ENCODE data around the gene PGAM2.

The PGAM2 gene

DNA sequence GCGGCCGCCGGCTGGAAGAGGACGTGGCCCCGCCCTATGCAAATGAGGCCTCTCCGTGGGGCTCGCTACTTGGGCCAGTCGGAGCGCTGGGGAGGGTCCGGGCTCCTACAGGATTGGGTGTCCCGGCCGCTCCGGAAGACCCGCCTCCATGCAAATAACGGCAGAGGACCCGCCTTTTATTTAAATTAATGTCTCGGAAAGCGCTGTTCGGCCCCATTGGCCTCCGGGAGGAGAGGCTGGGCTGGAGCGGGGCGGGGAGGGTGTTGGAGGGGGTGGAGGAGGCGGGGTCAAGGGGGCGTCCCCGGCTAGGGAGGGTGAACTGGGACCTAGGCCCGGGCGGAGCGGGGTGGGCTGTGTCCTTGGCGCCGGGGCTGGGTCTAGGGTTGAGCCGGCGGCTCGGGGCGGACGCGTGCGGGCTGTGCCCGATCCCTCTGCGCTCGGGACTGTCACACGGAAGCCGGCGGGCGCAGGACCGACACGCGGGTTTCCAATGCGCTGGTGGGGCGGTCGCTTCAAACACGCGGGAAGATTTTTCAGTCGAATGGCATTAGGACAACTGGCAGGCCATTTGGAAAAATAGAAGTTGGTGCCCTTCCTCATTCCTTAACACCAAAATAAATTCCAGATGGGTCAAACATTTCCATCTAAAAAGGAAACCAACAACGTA lies 17.3 kb upstream of the PGAM2 start:
- FAIRE-seq, result no peak

DNA sequence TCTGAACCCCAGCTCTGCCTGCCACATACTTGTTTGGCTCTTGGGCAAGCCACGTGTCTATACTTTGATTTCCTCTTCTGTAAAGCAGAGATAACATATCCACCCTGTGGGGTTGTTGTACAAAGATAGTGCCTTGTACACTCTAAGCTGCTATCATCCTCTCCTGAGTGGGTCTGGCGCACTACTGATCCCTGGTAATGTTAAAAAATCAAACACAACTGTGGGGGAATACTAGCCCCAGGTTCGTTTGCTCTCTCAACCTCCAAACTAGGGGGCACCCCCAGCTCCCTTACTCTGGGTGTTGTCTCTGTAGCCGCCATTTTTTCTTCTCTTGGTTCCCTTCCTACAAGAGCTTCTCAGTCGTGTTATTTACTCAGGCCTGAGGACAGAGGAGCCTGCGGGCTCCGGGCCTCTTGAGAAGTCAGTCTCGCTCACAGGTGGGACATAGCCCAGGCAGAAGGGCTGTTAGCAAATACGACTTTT lies 15.9 kb upstream of the PGAM2 start:
- no peak for FAIRE-seq

DNA sequence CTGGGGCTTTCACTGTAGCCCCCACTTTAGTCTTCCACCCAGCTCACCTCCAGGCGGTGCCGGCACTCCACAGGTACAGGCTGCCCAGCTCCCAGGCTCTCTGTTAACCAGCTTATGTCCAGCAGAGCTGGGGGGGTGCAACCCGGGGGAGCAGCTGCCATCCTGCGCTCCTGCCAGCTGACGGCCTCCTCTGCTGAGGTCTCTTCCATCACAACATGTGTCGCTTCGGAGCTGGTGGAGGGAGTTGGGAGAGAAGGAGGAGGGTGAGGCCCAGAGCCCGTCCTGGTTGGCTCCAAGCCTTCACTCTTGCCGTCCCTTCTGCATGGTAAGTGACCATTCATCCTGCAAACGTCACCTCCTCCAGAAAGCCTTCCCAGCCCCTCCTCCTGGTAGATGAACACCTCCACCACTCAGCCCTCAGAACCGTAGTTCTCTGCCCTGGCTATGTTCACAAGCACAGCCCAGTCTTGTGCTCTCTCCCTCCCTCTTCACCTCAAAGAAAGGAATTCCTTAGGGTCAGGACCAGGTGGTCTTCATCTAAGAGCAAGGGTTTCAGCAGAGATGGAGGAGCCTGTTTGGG lies 15.4 kb upstream of the PGAM2 start:
- FAIRE-seq, result no peak

DNA sequence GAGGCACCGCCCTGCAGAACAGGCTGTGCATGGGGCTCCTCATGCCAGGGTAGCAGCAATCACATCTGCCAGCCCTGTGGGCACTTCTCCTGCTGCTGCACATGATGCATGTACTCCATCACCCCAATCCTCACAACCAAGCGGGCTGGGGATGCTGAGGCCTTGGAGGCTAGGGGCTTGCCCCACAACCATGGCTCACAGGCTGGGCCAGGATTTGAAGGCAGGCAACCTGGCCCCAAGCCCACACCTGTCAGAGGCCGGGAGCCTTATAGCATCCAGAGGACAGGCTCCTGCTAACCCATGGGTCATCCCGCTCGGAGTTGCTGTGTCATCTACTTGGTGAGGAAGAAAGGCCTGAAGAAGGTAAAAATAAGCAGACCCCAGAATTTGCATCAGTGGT lies 14.8 kb upstream of the PGAM2 start:
- FAIRE-seq, result no peak

DNA sequence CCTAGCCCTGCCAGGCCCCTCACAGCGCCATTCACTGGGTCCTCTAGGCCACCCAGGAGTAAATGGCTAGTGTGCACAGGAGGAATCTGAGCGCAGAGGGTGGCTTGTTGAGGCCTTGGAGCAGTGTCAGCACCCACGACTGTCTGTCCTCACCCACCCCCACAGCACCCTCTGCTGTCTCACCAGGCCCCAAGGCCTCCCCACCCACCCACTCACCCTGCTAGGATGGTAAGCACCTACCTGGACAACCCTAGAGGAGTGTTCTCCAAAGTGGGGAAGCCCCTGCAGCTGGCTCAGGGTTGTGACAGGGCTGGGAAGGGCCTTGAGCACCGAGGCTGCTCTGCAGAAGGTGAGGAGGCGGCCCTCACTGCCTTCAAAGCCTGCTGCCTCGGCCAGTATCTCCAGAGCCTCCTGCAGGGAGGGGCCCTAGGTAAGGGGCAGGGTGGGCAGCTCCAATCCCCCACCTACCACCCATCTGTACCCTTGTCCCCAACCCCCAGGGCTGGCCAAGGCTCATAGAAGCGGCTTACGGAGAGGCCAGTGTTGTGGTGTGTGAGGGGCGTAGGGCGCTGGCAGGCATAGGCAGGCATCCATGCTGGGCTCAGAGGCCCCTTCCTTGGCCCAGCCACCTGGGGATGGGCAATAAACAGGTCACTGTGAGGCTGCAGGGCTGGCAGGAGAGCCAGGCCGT lies 14.1 kb upstream of the PGAM2 start:
- FAIRE-seq, result no peak

DNA sequence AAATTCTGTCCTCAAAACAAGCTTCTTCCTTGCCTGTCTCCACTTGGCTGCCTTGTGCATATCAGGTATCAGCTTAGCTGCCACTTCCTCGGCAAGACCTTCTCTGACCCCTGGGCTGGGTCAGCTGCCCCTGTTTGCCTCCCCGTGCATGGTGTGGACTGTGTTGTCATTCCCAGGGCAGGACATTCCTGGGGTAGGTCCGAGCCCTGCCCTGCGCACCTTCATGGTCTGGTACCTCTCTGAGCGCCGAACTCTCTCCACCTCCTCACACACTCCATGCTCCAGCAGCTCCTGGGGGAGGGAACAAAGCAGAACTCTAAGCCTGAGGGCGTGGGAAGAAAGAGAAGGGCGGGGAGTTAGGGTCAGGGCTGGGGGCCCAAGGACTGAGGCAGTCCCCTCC lies 13.2 kb upstream of the PGAM2 start:
- FAIRE-seq, result no peak

DNA sequence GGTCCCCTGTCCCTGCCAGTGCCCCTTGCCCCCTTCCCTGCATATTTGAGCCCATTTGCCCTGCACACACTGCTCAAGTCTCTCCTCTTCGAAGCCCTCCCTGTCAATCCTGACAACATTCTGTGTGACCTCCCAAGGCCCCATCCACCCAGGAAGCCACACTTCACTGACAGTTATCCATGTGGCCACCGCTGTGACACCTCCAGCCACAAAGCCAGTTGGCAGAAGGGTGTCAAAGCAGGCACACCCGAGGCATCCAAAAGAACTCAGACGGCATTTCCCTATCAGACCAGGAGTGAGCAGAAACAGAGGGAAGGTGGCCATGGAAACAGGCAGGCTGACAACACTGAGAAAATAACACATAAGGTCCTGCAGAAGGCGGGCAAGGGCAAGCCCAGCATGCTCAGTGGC lies 12.3 kb upstream of the PGAM2 start:
- no peak for FAIRE-seq

DNA sequence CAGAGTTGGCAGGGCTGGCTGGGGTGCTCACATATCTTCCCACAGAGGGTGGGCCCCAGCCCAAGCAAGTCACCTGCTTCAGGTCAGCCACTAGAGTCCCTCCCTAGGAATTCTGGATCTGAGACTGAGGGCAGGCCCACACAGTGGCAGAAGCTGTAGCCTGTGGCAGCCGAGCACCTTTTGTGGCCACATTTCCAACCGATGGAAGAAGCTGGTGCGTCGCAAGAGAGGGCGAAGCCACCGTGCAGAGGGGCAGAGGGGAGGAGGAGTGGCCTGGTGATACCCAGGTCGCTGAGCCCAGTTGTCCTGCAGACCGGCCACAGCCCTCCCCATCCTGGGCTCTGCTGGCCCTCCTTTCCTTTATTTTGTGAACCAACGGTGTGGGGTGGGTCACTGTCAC lies 11.7 kb upstream of the PGAM2 start:
- FAIRE-seq, result no peak

DNA sequence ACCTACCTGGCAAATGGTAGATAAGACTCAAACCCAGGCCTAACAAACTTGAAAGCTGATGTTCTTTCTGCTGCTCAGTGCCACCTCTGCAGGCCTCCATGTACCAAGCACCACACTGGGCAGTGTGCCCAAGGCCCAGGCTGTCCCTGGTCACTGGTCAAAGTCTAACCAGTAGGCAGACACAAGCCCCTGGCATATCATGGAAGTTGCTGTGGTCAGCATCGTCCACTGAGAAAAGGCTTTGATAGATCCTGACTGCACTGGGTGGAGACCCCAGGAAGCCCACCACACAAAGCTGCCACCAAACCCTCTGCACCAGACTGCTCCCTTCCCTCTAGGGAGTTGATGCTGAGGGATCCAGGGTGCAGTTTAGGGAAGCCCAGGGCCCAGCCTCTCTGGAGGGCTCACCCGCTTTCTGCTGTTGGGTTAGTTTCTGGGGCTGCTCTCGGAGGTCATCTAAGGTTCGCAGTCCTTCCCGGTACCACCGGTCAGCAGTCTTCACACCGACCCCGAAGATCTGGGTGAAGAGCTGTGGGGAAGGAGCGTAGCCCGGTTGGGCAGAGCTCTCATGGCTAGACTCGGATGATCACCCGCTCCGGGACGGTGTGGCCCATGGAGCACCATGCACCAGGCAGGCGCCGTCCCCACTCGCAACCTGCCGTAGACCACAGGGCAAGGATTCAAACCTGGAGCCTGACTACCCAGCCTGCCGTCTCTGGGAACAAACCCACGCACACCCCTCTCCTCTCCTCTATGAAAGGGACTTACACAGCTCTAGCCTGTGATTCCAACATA lies 10.9 kb upstream of the PGAM2 start:
- FAIRE-seq, result no peak

DNA sequence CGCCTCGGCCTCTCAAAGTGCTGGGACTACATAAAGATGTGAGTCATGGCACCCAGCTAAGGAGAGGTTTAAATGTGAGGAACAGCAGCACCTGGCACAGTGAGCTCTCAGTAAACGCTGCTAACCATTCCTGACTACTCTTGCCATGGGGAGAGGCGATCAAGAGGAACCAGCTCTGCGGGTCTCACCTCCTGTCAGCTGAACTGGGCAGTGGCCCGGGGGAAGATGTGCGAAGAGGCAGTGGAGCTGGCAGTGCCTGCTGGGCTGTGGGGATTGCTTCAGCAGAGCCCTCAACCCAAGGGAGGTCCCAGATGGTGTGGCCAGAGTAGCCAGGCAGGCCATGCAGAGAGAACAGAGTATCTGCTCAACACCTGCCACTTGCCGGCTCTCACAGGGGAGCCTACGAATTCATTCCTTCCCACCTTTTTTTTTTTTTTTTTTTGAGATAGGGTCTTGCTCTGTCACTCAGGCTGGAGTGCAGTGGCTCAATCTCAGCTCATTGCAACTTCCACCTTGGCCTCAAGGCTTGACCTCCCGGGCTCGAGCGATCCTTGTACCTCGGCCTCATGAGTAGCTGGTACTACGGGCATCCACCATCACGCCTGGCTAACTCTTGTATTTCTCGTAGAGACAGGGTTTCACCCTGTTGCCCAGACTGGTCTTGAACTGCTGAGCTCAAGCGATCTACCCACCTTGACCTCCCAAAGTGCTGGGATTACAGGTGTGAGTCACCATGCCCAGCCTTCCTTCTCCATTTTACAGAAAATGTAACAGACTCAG lies 10.1 kb upstream of the PGAM2 start:
- no peak for FAIRE-seq

DNA sequence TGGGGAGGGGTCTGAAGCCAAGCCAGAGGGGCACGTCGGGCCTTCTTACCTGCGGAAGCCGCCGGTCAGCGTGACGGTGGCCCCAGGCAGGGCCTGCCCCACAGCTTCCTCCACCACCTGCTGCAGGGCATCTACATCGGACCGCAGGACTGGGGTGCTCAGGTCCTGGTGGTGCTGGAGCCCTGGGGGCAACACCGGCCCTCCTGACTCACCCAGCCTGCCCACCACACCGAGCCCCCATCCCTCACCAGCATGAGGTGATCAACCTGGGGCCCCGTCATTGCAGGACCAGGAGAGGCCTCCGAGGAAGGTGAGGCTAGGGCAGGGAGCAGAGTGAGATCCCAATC lies 9.0 kb upstream of the PGAM2 start:
- no peak for FAIRE-seq

DNA sequence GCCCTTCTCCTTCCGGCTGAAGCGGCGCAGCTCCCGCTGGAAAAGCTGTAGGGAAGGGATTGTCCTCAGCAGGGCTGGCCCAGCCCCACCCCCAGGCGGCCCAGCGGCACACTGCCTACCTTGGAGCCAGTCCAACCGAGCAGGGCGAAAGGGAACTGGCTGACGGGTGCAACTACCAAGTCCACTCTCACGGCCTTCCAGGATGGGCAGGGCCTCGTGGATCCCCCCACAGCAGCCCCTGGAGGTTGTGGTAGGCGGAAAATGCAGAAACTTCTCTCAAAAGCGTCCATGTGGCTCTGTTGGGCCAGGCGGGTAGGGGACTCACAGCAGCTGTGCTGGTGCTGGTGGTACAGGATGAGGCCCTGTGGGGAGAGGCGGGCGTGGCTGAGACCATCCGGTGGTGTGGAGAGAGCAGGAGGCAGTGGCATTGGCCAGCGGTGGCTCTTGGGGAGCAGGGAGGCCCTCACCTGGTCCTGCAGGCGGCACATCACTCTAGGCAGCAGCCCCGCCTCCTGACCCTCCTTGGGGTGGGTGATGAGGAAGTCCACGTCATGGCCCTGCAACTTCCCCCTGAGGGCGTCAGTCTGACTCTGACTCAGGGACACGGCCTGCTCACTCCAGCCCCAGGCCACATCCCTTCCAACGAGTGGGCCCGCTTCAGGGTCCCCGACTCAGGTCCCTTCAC lies 8.4 kb upstream of the PGAM2 start:
- FAIRE-seq, result no peak

DNA sequence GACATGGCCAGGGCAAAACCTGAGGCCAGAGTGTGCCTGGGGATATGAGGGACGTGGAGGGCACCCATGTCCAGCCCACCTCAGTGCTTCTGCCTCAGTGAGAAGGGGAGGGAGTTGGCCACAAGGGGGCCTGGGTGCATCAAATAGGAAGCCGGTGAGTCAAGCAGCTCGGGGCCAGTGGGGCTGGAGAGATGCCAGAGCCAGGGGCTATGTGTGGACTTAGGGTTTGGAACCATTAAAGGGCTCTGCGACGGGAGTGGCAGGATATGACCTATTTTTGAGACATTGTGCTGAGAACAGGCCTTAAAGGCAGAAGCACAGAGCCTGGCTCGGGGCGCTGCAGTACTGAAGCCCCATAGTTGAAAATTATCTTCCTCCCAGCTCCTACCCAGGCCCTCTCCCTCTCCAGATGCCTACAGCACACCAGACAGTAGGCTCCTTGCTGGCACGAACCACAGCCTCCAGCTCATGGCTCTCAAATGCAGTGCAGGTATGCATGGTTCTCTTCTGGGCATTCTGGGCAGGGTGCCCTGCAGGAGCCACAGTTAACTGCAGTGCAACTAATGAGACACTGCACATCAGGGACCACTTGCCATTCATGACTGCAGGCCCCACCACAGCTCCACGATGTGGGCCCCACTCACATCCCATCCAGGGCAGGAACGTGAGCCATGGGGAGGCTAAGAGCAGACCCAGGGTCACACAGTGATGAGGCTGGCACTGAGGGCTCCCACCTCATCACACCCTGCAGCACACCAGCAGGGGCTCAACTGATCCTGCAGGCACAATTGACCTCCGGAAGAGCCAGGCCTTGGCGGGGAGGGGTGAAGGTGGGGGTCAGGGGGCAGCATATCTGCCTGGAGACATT lies 7.2 kb upstream of the PGAM2 start:
- FAIRE-seq, result no peak

DNA sequence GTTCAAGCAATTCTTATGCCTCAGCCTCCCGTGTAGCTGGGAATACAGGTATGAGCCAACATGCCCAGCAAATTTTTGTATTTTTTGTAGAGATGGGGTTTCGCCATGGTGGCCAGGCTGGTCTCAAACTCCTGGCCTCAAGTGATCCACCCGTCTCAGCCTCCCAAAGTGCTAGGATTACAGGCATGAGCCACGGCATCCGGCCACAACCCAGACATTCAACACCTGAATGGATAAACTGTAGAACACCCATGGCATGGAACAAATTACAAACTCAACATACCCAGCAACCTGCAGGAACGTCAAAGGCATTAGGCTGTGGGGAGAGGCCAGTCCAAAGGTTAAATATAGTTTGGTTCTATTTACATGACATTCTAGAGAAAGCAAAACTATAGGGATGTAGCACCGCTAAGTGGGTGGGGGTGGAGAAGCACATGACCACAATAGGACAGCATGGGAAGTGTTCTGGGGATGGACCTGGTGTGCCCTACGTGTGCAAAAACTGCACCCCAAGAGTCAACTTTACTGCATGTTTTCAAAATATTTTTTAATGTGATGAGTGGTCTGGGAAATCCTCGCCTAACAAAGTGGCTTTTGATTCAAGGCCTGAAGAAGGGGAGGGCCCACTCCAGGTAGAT lies 6.5 kb upstream of the PGAM2 start:
- no peak for FAIRE-seq

DNA sequence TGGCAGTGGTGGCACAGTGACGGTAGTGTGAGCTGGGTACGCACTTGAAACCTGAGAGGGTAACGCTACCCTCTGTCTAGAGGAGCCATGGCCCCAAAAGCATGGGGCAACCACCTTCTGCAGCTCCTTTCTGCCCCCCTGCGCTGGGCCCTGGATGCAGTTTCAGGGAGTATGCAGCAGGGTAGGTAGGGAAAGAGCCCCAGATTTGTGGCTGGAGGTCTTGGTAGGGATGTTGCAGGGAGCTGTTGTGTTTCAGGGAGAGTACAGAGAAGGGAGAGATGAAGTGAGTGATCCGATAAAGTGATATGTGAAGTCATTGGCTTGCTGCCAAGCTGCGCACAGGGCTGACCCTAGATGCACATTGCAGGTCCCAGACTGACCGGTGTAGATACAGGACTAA lies 2.7 kb upstream of the PGAM2 start:
- FAIRE-seq, result no peak

DNA sequence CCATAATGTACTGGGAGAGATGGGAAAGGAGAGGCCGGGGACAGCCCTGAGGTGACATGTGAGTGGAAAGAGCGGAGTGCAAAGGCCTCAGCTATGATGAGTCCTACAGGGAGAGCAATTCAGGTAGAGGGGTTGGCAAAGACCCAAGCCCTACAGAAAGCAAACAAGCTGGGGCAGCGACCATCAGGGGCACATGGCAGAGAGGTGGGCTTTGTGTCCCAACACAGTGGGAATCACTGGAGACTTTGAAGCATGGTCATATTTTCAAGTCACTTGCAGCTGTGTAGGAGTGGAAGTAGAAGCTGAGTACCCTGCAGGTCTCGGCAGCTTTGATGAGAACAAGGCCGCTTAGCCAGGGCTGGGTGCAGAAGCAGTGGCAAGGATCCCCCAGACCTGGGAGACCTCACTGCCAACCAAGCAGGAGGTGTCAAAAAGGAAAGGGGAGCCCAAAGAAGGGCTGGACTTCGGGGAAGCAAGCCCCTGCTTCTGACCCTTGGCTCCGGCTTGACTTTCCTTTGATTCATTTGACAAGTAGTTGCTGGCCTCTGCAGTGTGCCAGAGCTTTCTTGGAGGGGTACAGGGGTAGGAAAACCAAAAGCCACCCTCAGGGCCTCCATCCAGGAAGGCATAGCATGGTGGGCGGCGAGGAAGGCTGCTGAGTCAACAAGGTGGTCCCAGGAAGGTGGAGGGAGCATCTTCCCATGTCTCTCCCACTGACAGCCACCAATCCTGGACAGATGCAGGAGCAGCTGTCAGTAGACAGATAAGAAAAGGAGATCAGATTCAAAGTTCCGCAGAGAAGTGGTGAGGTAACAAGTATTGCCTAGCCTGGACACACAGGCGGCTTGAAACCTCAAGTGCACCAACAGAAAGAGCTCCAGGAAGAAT lies 1.9 kb upstream of the PGAM2 start:
- no peak for FAIRE-seq

DNA sequence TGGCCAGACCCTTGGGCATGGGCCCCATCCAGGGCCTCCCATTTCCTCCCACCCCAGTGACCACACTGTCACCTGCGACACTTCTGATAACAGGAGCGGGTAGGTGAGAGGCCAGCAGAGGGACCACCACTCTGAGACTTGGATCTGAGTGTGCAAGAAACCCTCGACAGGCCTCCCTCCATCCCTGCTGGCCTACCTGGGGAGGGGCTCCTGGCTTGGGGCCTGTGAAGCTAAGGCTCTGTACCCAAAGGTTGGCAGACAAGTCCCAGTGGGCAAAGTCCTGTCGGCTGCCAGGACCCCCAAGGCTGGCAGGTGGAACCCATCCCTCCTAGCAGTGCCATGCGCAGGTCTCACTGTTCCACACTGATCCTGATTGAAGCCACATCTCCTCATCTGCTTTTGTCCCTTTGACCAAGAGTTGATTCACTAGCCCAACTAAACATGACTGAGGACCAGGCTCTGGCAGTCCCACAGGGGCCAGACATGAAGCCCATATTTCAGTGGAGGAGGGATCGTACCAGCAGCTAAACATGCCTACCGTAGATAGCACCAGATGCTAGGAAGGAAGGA lies 1.2 kb upstream of the PGAM2 start:
- no peak for FAIRE-seq

DNA sequence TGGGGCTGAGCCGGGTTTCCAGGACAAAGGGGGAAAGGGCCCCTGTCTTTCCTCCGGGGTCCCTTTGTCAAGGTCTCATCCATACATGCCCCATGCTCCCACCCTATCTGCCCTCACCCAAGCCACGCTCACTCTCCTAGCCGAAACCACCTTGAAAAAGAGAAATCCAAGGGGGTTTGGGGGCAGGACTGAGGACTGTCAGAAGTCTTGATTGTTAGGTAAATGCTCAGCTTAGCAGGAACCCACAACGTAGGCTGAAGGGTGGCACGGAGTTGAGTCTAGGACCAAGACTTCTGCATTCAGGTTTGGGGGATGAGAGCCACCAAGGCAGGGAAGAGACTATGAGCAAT lies 719 bp upstream of the PGAM2 start:
- FAIRE-seq, result no peak

DNA sequence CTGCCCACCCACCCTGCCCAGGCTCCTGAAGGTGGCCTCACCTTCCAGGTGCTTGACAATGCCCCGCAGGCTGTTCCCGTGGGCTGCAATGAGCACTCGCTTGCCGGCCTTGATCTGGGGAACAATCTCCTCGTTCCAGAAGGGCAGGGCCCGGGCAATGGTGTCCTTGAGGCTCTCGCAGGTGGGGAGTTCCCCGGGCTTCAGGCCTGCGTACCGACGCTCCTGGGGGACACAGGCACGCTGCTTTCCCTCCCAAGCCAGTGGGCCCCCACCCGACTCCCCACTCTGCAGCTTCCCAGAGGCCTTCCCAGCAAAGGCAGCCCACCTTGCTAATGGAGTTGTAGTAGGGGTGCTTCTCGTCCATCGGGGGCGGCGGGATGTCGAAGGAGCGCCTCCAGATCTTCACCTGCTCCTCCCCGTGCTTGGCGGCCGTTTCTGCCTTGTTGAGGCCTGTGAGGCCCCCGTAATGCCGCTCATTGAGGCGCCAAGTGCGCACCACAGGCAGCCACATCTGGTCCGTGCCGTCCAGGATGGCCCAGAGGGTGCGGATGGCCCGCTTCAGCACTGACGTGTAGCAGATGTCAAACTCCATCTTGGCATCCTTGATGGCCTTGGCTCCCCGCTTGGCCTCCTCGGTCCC lies 456 bp downstream of the PGAM2 start:
- no peak for FAIRE-seq
